Neural crest cell (in vitro differentiated cells): ENCODE data around the gene MUL1. TPM values are rescaled to one million over a fixed set of nuclear protein-coding genes. Genes with fewer than 3 reads are reported as not detected.

Experiments used
- DNase-seq: peaks from one replicate; pipeline ENCODE4 v3.0.0; 2021; ENCODE audit warnings: low read depth, mixed read lengths, low spot score
- H3K27ac Mint-ChIP-seq: one replicate; pipeline ENCODE4 v1.8.0; 2021; ENCODE audit warnings: mild to moderate bottlenecking, mixed read lengths; ENCODE audit not compliant: unreplicated experiment
- H3K27me3 Mint-ChIP-seq: 2 replicates; pipeline ENCODE4 v1.8.0; 2021; ENCODE audit warnings: low read depth, mild to moderate bottlenecking, mixed read lengths
- H3K36me3 Mint-ChIP-seq: 2 replicates; pipeline ENCODE4 v1.8.0; 2021; ENCODE audit warnings: low read depth, mild to moderate bottlenecking, mixed read lengths
- H3K4me1 Mint-ChIP-seq: 2 replicates; pipeline ENCODE4 v1.8.0; 2021; ENCODE audit warnings: mixed read lengths
- H3K4me3 Mint-ChIP-seq: one replicate; pipeline ENCODE4 v1.8.0; 2021; ENCODE audit warnings: mild to moderate bottlenecking, mixed read lengths
- H3K9me3 Mint-ChIP-seq: 2 replicates; pipeline ENCODE4 v1.8.0; 2021; ENCODE audit warnings: mixed read lengths
- total RNA-seq: library from RNA; stranded (reverse); gene quantifications from 2 replicates; pipeline ENCODE4 v1.2.1, GENCODE V29; 2021
- TF ChIP-seq, protein P1 (sequence below): fragments of 200-600 bp; sonication (generic); conservative IDR thresholded peaks from 2 replicates; pipeline ENCODE4 v1.5.0; 2021; ENCODE audit warnings: antibody characterized with exemption, mild to moderate bottlenecking

The MUL1 gene
- total RNA-seq, 1 donor from 2014 or later, result 27.6 TPM

- TF ChIP-seq, protein P1, sequence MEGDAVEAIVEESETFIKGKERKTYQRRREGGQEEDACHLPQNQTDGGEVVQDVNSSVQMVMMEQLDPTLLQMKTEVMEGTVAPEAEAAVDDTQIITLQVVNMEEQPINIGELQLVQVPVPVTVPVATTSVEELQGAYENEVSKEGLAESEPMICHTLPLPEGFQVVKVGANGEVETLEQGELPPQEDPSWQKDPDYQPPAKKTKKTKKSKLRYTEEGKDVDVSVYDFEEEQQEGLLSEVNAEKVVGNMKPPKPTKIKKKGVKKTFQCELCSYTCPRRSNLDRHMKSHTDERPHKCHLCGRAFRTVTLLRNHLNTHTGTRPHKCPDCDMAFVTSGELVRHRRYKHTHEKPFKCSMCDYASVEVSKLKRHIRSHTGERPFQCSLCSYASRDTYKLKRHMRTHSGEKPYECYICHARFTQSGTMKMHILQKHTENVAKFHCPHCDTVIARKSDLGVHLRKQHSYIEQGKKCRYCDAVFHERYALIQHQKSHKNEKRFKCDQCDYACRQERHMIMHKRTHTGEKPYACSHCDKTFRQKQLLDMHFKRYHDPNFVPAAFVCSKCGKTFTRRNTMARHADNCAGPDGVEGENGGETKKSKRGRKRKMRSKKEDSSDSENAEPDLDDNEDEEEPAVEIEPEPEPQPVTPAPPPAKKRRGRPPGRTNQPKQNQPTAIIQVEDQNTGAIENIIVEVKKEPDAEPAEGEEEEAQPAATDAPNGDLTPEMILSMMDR, result peak; percentile 20
- H3K4me3 Mint-ChIP-seq, result peak overlapping the region; percentile 99
- peak; percentile 42 for DNase-seq
- peak overlapping the region; percentile 93 for H3K27ac Mint-ChIP-seq
- H3K9me3 Mint-ChIP-seq, result no peaks in the 10 kb centered on the region
- H3K27me3 Mint-ChIP-seq, result peaks cover 35% of the 10 kb centered on the region
- H3K36me3 Mint-ChIP-seq, result no peaks in the 10 kb centered on the region
- H3K4me1 Mint-ChIP-seq, result peaks cover 52% of the 10 kb centered on the region
Observed at GRCh38 chr1:20483833-20484518, 24.0 kb downstream of the MUL1 start.

- no peaks in the 10 kb centered on the region for H3K36me3 Mint-ChIP-seq
- no peak overlapping the region for H3K27ac Mint-ChIP-seq
- H3K9me3 Mint-ChIP-seq, result no peaks in the 10 kb centered on the region
- TF ChIP-seq, protein P1, result no peak
- peak overlapping the region; percentile 99 for H3K4me3 Mint-ChIP-seq
- peaks cover 55% of the 10 kb centered on the region for H3K4me1 Mint-ChIP-seq
- H3K27me3 Mint-ChIP-seq, result peaks cover 28% of the 10 kb centered on the region
- no peak for DNase-seq
Observed at GRCh38 chr1:20483098-20483832, 24.7 kb downstream of the MUL1 start.

DNA sequence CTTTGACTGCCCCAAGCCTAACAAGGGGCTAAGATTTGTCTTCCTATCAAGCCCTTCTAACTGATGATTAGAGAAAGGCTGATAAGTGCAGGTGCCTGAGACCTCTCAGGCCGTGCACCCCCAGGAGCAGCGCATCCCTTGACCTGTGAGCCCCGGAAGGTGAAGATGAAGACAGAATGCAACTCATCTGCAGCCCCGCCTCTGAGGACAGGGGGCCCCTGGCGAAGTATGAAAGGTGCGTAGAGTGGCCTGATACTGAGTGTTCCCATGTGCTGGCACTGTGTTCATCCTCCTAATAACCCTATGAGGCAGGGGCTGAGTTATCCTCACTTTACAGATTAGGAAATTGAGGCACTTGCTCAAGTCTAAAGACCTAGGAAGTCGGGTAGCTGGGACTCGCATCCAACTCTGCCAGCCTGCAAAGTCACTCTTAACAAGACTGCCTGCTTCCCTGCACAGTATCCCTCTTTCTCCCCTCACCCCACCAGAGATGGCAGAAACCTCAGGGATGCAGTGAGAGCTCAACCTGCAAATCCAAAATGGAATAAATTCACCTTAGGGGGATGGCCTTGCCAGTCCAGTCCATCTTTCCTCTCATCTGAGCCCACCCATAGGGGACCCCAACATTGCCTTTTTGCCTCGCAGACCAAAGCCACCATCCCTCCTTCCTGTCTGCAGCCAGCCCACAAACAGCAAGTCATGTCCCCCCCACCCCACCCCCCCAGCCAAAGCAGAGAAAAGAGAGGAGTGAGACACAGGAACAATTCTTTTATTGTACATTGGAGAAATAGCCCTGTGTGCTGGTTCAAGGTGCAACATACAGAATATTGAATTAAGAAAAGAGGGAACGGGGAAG, 26.1 kb downstream of the MUL1 start:
- H3K36me3 Mint-ChIP-seq, result no peaks in the 10 kb centered on the region
- TF ChIP-seq, protein P1, result no peak
- H3K4me1 Mint-ChIP-seq, result peaks cover 66% of the 10 kb centered on the region
- peak overlapping the region; percentile 74 for H3K4me3 Mint-ChIP-seq
- no peaks in the 10 kb centered on the region for H3K9me3 Mint-ChIP-seq
- H3K27ac Mint-ChIP-seq, result no peak overlapping the region
- DNase-seq, result no peak
- peaks cover 14% of the 10 kb centered on the region for H3K27me3 Mint-ChIP-seq

DNA sequence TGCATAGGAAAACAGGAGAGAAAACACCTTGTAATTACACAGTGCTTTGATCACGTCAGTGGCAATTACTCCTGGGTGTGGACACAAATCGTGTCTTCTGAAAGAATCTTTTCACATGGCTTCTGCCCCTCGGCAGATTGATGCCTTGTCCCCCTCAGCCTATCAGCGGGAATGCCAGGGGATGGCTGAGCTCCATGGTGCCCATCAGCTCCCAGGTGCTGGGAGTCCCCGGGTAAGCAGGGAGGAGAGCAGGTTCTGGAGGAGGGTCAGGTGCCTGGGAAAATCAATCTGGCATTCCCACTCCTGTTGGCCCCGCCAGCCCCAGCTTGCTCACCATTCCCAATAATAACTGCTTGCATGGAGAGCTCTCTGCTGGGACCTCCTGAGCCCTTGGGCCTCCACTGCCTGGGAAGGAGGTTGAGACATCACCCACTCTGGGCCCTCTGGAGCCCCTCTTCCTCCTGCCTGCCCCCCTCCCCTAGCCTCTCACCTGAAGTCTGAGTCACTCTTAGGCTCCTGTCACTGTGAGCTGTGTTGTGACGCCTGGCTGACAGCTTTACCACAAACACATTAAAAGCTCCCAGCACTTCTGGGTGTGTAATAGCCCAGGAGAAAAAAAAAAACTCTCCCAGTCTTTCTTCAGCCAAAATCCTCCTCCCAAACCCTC, 26.9 kb downstream of the MUL1 start:
- peaks cover 70% of the 10 kb centered on the region for H3K4me1 Mint-ChIP-seq
- H3K4me3 Mint-ChIP-seq, result peak overlapping the region; percentile 79
- no peak overlapping the region for H3K27ac Mint-ChIP-seq

More for the DNA sequence above, 26.9 kb downstream of the MUL1 start:
- no peaks in the 10 kb centered on the region for H3K36me3 Mint-ChIP-seq
- no peak for DNase-seq
- TF ChIP-seq, protein P1, result no peak
- H3K9me3 Mint-ChIP-seq, result no peaks in the 10 kb centered on the region
- H3K27me3 Mint-ChIP-seq, result peaks cover 13% of the 10 kb centered on the region
